Kidney (tissue), 14 donors: ENCODE results near the gene WNT7B. TPM values are rescaled to one million over a fixed set of nuclear protein-coding genes. Genes with fewer than 3 reads are reported as not detected.

ENCODE experiments used
- DNase-seq, 5 donors: peaks; one replicate each; pipeline ENCODE4 v3.0.0-alpha.2; 2013 to 2020
- FAIRE-seq: peaks from 2 replicates; lab custom pipeline; 2012; peaks lifted over from hg19 to GRCh38; lab: Jason Lieb, UNC
- H3K27ac ChIP-seq, 2 donors: one replicate each; pipeline ENCODE4 v1.7.0; 2013; ENCODE audit warnings: low read depth in 2 of 2, low read length in 2 of 2, inconsistent platforms in 1 of 2
- H3K27me3 ChIP-seq: one replicate; pipeline ENCODE4 v1.7.1; 2013; ENCODE audit warnings: low read length, inconsistent platforms; ENCODE audit not compliant: control insufficient read depth, insufficient read depth
- H3K36me3 ChIP-seq, 3 donors: one replicate each; pipeline versions ENCODE4 v1.7.0 to v1.7.1; 2013; ENCODE audit warnings: low read length in 3 of 3, control low read depth in 1 of 3, inconsistent platforms in 1 of 3; ENCODE audit not compliant: insufficient read depth in 3 of 3, control insufficient read depth in 2 of 3
- H3K4me1 ChIP-seq, 3 donors: one replicate each; pipeline versions ENCODE4 v1.7.0 to v1.7.1; 2013; ENCODE audit warnings: low read length in 3 of 3, inconsistent platforms in 1 of 3, low read depth in 1 of 3; ENCODE audit not compliant: control insufficient read depth in 2 of 3, insufficient read depth in 2 of 3
- H3K4me3 ChIP-seq, 3 donors: one replicate each; pipeline versions ENCODE4 v1.7.0 to v1.8.1; 2013; ENCODE audit warnings: low read length in 3 of 3, control low read depth in 1 of 3, inconsistent platforms in 1 of 3
- H3K9ac ChIP-seq, 3 donors: one replicate each; pipeline versions ENCODE4 v1.7.0 to v1.7.1; 2013; ENCODE audit warnings: low read length in 3 of 3, control low read depth in 1 of 3, inconsistent platforms in 1 of 3
- H3K9me3 ChIP-seq, 3 donors: one replicate each; pipeline versions ENCODE4 v1.7.0 to v1.7.1; 2013; ENCODE audit warnings: low read length in 3 of 3, control low read depth in 1 of 3, inconsistent platforms in 1 of 3; ENCODE audit not compliant: control insufficient read depth in 2 of 3, insufficient read depth in 1 of 3
- intact Hi-C: fragments of 100-400 bp; cut with DNase I; formaldehyde crosslinking; loops from one replicate; pipeline ENCODE4 v1.11.1; 2022
- polyA plus RNA-seq: library from polyadenylated mRNA; stranded (reverse); fragments of 350-450 nt; fragmentation: Illumina TruSeq; extraction: RNeasy Lipid Tissue Mini Kit (QIAGEN cat#74804); gene quantifications from one replicate; pipeline ENCODE4 v1.2.3, GENCODE V29; 2014; ENCODE audit warnings: low read depth, low replicate concordance; ENCODE audit not compliant: insufficient read depth
- total RNA-seq: library from RNA; stranded (reverse); fragmentation: NEBNext Ultra II Directional; extraction: Animal tissue kit (Norgen Biotek cat#: 25700); gene quantifications from one replicate; pipeline ENCODE4 v1.2.1, GENCODE V29; 2021
- TF ChIP-seq, protein P1 (sequence below): IDR thresholded peaks from 3 replicates; pipeline ENCODE4 v1.5.1; 2012; ENCODE audit warnings: mild to moderate bottlenecking, moderate library complexity, borderline replicate concordance; ENCODE audit not compliant: insufficient read depth; ENCODE audit errors: extremely low read depth
- donor health status: control.
- donor health status: control.
- donor health status: control.
- donor health status: control.
- donor health status: control.
- donor health status: DM: yes; HTN: yes; CAD: no.
- donor health status: Normal renal cell carcinoma (clear cell type).

WNT7B gene
- total and polyA plus RNA-seq, 2 donors from 2014 or later = 1.6 to 2.4 TPM

DNA sequence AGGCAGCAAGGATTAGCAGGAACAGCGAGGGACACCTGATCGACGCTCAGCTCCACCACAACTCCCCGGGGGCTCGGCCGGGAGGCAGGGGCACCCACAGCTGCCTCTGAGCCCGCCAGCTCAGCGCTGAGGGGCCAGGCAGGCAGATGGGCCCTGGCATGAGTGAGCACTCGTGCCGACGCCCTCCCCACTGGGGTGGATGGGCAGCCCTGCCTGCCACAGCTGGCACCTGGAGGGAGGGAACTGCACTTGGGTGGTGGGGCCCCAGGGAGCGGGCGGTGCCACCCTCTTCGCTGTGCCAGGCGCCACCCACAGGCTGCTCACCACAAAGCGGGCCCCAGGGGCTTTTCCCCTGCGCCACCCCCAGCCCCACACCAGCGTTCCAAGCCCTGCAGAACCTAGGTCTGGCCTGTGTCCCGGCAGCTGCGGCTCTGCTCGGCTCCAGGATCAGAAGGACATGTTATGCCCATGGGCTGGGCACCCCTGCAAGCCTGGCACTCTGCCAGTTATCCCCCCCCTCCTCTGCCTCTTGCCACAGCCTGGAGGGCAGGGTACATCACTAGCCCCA, 28.8 kb downstream of the WNT7B start:
- Histone ChIP-seq H3K4me3 (no peak overlapping the region), H3K36me3 (no peaks in the 10 kb centered on the region), H3K27me3 (no peaks in the 10 kb centered on the region), H3K4me1 (no peaks in the 10 kb centered on the region), H3K9ac (no peak overlapping the region), H3K27ac (no peak overlapping the region), H3K9me3 (no peaks in the 10 kb centered on the region)
- intact Hi-C loops = no loop called here
- FAIRE-seq = no peak
- TF ChIP-seq, protein P1, sequence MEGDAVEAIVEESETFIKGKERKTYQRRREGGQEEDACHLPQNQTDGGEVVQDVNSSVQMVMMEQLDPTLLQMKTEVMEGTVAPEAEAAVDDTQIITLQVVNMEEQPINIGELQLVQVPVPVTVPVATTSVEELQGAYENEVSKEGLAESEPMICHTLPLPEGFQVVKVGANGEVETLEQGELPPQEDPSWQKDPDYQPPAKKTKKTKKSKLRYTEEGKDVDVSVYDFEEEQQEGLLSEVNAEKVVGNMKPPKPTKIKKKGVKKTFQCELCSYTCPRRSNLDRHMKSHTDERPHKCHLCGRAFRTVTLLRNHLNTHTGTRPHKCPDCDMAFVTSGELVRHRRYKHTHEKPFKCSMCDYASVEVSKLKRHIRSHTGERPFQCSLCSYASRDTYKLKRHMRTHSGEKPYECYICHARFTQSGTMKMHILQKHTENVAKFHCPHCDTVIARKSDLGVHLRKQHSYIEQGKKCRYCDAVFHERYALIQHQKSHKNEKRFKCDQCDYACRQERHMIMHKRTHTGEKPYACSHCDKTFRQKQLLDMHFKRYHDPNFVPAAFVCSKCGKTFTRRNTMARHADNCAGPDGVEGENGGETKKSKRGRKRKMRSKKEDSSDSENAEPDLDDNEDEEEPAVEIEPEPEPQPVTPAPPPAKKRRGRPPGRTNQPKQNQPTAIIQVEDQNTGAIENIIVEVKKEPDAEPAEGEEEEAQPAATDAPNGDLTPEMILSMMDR = no peak
- DNase-seq = no peak

DNA sequence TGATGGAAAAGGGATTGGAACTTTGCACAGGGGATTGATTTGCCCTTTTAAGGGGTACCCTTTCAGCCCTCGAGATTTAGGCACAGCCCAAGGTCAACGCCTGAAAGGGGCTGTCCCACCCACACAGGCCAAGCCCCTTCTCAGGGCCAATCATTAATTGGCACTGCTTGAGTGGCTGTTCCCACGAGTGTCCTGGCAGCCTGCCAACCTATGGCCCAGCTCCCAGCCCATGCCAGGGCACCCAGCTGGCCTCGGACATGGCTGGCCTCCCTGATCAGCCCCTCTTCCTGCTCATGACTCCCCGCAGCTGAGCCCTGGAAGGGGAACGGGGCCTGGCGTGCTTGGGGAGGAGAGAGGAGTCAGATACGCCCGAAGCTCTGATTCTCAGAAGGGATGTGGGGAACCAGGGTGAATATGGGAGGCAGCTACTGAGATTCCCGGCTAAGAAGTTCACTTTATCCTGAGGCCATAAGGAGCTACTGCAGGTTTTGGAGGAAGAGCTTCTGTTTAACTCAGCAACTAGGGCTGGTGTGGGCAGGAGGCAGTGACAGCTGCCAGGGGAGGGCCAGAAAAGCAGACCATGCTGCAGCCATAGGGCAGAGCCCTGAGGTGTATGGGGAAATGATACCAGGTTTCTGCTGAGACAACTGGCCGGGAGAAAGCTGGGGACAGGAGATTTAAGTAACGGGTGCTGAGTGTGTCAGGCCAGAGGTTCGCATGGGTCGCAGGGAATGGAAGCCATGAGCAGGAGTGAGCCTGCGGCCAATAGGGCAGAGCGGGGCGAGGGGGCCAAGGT, 30.0 kb downstream of the WNT7B start:
- no peak overlapping the region for H3K27ac ChIP-seq
- peak in 1 of 5 donors; percentile 45 for DNase-seq

DNA sequence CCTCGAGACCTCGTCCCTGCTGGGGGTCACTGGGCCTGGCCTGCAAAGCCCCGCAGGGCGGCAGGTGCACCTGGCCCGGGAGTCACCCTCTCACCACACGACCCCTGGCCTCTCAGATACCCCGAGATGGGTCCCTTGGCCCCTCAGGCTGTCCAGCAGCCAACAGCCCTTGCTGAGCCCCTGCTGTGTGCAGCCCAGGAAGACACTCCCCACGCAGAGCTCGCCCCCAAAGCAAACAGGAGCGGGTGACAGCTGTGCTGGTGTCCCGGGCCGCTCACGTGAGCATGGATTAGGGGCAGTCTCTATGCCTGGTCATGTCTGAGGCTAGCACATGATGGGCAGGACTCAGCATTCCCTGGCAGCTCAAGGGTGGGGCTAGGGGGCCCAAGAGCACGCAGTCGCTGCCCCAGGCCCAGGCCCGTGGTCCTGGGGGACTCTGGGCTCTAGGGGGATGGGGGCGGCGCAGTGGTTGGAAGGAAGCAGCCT, 31.3 kb downstream of the WNT7B start:
- Histone ChIP-seq H3K27me3 (no peaks in the 10 kb centered on the region), H3K9me3 (no peaks in the 10 kb centered on the region), H3K4me3 (no peak overlapping the region), H3K9ac (no peak overlapping the region), H3K4me1 (no peaks in the 10 kb centered on the region), H3K36me3 (no peaks in the 10 kb centered on the region), H3K27ac (no peak overlapping the region)
- TF ChIP-seq, protein P1 = no peak
- peak in 1 of 5 donors; percentile 33 for DNase-seq
- intact Hi-C loops = no loop called here
- no peak for FAIRE-seq

More for the DNA sequence above, 30.0 kb downstream of the WNT7B start:
- Histone ChIP-seq H3K4me3 (no peak overlapping the region), H3K9me3 (no peaks in the 10 kb centered on the region), H3K36me3 (no peaks in the 10 kb centered on the region), H3K4me1 (no peaks in the 10 kb centered on the region), H3K27me3 (no peaks in the 10 kb centered on the region), H3K9ac (no peak overlapping the region)
- intact Hi-C loops = no loop called here
- no peak for FAIRE-seq
- TF ChIP-seq, protein P1 = no peak
